ELR (cell line): ENCODE results near the gene COL4A1.

Experiments
- DNase-seq: peaks from one replicate; pipeline ENCODE4 v3.0.0-alpha.2; 2015; ENCODE audit warnings: low read depth

Gene COL4A1

DNA sequence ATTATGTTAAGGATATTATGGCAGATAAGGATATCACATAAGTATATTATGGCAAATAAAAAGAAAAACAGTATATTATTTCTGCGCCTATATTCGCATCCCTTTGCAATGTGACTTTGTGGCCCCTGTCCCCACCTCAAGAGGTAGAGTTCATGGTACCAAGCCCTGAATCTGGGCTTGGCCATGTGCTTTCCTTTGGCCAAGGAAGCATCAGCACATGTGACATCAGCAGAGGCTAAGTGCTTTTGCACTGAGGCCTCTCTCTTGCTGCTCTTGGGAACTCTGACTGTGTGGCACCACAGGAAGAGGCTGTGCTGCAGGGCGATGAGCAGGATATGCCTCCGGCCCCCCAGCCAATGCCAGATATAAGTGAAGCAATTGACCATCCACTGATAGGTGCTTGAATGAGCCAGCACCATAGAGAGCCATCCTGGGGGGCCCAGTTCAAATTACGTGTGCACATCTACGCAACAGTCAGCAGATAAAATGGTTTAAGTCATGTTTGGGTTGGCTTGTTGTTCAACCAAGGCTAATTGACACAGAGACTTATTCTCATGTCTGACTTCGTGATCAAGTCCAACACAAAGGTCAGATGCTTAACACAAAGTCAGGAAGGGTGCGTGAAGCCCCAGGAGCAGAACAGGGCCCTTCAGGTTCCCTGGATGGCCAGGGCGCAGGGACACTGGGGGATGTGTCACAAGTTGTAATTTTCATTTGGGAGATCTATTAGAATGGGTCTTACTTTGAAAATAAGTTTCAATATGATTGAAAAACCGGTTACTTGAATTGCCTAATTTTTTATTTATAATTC, 173.3 kb downstream of the COL4A1 start:
- no peak for DNase-seq

DNA sequence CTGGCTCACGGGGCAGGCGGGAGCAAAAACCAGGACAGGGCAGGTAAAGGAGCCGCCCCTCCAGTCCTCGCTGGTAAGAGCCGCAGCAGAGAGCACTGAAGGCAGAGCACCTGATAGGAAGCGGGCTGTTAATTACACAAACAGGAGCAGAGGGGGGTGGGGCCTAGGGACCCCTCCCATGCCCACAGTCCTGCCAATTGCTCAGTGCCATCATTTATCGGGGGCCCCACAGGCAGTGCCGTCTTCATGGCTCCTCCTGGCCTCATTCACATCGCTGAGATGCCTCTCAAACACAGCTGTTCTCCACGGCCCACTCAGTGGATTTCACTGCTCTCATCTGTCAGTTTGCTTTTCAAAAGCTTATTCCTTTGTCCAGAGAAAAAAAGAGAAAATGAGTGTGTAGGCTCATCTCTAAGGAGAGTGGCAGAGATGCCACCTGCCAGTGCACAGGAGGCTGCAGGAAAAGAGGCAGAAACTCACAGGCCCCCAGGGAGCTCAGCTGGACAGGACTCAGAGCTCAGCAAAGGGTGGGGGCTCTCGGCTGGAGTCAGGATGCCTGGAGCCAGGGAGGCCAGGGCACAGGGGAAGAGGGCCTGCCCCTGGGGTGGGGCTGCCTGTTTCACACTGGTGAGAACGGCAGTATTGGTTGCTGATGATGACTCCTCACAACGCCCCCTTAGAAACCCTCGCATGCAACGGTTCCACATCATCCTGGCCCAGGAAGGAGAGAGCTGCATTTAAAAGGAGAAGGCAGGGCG, 174.6 kb downstream of the COL4A1 start:
- peak; percentile 56 for DNase-seq

DNA sequence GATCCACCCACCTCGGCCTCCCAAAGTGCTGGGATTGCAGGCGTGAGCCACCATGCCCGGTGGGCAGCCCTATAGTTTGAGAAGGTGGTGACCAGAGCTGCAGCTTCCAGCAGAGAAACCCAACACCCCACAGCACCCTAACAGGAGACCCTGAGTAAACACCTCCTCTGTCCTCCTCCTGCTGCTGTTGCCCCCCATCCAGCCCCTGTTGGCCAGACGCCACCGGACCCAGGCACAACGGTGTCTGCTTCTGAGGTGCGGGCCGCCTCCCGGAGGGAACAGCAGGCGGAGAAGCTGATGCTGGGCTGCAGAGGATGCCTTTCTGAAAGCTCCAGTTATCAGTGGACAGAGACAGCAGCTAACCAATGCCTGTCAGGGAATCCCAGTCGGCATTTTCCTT, 175.5 kb downstream of the COL4A1 start:
- no peak for DNase-seq

DNA sequence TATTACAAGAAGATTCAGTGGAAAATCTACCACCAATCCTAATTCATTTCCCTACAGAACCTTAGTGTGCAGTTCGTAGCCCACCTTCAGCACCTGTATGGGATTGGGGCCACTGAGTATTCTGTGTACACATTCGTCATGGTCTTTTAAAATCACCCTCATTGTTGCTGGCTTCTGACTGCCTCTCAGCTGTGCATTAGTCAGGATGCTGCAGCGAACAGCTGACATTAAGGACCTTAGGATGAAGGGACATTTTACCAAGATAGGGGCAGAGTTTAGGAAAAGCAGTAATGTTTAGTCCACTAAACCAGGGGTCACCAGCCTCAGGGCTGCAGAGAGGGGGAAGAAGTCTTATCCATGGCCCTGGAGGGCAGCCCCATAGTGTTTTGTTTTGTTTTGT, 176.5 kb downstream of the COL4A1 start:
- no peak for DNase-seq

DNA sequence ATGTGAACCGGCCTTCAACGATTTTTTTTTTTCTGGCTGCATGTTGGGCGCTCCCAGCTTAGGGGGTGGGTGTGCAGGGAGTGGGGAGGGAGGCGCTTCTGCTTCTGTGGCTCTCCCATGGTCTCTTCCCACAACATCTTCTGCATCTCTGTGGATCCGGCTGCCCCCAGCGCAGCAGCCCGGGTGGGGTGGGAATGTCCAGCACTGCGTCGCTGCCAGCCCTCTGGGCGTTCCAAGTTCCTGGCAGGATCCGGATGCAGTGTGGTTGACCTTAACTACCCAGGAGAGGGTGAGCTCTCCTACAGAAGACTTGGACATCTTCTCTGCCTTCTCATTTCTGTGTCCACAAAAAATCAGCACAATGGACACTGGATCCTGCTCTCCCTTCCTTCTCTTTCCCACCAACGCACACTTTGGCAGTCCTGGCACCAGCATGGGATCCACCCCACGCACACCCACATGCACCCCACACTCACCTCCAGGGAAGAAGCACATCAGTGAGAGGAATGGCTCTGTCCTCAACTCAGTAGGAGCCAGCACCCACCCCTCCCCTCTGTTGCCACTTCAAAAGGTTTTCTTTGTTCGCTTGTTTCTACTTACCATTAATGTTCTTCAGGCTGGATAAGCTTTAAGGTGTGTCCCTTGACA, 177.3 kb downstream of the COL4A1 start:
- no peak for DNase-seq

DNA sequence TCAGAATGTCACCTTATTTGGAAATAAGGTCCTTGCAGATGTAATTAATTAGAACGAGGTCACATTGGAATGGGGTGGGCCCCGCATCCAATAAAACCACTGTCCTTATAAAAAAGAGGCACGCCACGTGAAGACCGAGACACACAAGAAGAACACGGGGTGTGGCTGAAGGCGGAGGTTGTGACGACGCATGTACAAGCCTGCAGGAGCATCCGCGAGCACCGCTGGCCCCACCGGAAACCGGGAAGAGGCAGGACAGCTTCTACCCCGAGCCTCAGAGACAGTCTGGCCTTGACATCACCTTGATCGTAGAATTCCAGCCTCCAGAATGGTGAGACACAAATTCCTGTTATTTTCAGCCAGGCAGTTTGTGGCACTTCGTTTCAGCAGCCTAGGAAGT, 177.9 kb downstream of the COL4A1 start:
- no peak for DNase-seq

DNA sequence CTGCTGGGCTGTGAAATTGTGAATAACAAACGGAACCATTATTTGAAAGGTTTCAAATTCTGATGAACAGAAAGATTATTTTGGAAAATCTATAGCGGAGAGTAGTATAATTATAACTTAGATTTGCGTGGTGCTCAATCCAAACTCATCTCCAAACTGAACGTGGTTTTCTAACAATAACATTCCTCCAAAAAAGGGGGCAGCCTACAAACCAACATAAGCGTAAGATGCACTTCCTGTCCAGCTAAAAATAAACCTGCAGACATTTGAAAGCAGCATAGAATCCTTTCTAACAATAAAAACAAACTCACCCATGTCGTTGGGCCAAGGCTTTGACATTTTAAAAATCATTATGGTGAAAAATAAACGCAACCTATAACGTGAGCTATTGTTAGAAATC, 178.4 kb downstream of the COL4A1 start:
- no peak for DNase-seq

DNA sequence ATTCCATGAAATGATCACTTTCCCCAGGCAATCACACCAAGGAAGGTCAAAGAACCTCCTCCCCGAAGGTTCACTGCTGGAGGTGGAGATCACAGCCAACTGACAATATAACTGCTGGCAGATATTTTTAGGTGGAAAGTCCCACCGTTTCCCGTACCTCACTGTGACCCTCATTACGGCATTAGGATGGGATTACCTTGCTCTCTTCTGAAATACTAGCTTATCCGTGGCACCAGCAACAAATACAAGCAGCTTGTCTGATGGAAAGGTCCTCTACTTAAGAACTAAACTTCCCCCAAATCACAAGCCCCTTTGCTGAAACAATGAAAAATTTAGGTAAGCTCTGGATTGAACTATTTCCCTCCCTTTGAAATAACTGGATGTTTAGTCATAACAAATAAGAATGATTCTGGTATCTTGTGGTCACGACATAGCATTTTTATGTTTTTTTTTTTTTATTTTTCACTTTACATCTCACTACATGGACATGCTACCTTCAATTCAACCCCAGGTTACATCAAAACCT, 178.9 kb downstream of the COL4A1 start:
- peak; percentile 78 for DNase-seq

DNA sequence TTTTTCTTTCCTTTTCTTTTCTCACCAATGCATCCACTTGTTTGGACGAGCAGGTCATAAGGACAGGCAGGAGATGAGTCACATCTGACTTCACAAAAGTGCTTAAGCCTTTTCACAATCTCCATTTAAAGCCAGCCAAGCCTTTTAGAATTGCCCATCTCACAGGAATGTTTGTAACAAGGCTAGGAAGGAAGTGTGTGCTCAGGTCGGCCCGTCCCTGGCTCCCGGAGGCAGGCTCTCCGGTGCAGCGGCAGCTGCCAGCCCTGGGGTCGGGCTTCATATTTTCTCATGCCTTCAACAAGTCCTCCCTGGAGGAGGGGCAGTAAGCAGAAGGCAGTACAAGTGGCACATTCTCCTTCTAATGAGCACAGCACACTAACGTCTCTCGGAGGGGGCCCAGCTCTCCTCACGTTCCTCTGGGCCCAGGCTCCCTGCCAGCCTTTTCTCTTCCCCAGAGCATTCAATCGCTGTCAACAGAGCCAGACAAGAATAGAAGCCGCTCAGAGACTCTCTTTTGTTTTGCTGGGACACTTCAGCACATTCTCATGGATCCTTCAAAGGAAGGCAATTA, 180.5 kb downstream of the COL4A1 start:
- DNase-seq = peak; percentile 98

DNA sequence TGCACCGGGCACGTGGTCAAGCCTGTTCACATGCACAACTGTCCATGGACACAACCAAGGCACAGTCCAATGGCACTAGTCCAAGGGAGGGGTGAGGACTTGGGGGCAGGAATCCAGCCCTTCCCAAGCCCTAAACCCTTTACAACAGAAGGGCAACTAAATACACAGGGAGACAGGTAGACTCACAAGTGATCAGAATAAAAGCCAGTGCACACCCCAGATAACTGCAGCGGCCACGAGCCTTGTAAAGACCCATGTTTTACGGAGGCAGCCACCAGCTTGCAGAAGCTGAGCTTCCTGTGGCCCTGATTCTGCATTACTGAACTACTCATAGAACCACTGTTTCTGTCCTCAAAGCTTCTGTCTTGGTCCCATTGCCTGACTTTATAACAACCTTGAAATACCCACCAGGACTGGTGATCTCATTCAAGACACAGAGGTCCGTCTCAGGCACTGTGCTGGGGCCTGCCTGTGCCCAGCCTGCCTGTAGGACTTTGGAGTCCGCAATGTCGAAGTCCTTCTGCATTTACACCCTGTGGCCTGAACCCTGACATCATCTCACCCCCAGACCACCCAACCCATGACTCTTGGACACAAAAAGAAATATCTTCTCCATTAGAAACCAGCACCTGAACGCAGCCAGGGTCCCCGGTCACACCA, 181.2 kb downstream of the COL4A1 start:
- DNase-seq = no peak

DNA sequence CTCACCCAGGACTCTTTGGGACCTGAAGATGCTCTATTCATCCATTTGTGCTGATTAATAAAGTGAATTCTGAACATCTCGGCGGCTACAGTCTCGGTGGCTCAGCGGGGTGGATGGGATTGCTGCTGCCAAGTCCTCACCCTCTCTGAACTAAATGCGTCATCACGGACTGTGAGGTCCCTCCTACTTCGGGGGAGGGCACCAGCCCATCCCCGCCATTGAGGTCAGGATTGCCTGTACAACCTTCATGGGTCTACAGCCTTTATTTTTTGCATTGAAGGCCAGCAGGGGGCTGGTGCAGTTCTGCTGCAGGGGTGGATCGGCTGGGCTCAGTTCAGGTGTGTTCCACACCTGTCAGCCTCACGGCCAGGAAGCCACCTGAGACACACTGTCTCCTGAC, 181.8 kb downstream of the COL4A1 start:
- DNase-seq = no peak

DNA sequence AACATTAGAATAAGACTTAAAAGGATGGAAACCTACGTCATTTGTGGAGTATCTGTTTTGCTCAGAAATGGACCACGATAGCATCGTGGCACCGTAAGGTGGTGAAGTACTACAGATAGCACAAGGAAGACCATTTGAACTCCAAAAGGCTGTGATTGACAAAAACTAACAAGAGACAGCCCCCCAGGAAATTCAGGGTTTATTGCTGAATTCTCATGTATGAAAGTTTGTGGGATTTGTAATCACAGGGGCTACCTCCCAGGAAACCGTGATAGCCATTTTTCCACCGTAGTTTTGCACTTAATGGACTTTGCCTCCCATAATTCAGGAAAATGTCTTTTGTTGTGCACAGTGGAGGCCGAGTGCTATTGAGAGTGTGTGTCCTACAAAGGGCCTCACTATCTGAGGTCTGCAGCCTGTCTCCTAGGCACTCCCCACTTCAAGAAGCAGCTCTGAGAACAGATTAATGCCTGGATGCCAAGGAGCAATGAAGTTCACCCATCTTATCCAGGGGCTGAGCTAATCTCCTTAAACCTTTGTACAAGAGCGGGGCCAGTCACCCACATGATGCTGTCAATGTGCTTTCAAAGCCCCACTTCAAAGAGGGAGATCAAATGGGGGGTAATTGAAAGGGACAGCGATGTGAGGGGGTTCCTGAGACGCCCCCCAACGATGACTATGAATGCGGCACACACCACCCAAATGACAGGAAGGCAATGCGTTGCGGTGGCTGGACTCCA, 182.6 kb downstream of the COL4A1 start:
- DNase-seq = no peak

DNA sequence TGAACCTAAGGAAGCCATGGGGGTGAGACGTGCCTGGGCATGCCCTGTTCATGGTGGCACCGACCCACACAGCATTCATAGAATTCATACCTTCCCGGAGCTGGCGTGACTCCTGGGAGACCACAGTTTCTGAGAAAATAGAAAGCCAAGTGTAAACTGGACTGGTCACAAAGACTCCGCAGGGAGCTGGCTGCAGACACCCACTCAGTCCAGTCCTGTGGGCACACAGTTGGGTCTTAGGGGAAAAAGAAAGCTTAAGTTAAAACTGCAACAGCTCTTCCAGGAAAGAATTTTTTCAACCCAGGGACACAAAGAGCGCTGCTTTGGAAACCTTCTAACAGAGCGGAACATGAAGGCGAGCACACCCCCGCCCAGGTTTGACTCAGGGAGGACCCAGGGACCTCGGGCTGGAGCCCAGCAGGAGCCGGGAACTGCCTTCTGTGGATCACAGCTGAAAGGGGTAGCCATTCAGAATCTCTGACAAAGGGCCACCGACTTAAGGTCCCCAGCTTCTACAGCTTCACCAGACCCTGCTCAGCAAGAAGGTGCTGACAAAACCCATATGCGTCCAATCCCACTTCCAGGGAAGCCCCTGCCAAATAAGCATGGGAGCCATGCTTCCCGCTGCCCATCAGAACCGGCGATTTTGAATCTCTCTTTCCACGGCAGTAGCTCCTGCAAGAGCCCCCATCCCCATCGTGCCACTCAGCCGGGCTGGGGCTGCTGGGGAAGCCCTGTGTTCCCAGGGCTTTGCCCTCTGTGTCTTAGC, 183.7 kb downstream of the COL4A1 start:
- DNase-seq = no peak

DNA sequence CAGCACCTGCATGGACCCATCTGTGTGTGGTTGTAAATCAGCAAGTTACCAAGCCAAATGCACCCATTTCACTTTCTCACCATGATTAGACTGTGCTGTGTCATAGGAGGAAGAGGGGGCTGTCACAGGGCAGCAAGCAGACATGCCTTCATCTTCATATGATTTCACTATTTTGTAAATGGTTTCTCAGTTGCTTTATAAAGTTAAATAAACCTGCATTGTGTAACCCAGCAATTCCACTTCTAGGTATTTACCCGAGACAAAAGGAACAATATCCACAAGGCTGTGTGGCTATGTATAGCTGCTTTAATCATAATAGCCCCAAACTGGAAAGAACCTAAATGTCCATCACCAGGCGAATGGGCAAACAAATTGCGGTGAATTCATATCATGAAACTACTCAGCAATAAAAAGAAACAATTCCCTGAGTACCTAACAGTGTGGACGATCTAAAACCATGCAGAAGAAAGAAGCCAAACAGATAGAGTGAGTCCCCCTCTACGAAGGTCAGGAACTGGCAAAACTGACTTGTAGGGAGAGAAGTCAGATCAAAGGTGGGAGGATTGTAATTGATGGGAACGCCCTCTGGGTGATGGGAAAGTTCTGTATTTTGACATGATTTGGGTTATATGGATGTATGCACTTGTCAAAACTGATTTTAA, 185.4 kb downstream of the COL4A1 start:
- DNase-seq = no peak

DNA sequence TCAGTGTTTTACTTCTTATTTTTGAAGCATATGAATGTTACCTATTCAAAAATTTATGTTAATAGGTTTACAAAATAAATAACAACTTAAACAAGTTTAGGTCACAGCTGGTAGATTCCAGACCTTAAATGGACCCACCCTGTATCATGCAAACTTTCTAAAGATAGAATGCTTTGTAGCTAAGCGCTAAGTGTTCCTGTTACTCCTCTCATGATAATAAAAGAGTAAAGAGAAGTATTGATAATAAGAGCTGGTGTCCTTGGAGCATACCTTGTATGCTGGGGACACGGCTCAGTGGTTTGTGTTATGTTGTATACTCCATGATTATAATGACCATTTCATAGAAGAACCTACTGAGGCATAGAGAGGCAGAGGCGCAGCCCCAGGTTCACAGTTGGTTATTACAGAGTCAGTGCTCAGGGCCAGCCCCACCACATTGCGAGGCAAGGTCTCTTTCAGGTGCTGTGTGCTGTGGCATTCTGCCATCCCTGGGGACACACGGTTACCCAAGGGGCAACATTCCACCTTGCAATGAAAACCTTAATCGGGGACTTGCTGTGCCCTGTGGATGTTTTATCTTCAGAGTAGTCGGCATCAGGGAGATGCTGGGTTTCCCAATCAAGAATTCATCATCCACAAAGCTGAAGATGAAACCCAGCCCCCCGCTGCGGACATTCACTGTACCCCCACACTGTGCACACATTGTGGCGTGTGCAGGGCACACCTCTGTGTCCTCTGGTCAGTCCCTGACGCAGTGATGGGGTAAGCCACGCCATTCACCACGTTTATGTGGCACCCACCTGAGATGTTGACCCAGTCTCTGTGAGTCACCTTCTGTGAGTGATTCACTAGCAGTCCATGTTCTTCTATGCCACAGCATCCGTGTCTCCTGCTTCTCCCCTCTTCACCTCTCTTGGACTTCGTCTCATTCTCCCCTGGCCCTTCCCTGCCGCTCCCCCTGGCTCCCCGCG, 186.7 kb downstream of the COL4A1 start:
- peak; percentile 72 for DNase-seq

DNA sequence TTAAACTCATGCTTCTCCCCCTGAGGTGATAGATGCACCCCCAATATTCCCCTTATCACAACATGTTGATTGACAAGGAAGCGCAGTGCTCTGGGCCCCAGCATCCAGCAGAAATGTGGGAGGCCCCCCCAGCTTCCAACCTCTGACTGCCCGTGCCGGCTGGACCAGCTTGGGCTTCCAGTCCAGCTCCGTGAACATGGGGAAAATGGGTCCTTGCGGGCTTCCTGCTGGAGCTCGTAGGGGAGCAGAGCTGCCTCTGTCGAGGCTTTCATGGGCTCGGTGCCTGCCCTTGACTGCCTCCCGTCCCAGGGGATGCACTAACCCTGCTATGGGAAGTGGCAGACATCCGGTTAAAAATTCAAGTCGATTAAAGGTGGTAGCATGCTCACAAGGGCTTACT, 188.9 kb downstream of the COL4A1 start:
- no peak for DNase-seq

DNA sequence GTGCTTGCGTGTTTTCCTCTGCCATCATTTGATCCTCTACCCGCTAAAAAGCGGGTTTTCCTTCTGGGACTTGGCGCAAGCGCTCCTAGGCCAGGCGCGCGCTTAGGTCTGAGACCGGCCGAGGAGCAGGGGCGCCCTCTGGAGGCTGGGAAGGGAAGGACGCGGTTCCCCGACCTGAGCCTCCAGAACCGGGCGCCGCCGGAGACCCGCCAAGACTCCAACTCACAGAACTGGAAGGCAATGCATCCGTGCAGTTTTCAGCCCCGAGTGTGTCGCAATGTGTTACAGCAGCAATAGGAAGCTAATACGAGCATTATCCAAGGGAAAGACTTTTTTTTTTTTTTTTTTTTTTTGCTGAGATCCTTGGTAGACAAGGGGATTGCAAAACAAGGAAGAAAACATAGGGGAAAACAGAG, 190.9 kb downstream of the COL4A1 start:
- DNase-seq = peak; percentile 73

DNA sequence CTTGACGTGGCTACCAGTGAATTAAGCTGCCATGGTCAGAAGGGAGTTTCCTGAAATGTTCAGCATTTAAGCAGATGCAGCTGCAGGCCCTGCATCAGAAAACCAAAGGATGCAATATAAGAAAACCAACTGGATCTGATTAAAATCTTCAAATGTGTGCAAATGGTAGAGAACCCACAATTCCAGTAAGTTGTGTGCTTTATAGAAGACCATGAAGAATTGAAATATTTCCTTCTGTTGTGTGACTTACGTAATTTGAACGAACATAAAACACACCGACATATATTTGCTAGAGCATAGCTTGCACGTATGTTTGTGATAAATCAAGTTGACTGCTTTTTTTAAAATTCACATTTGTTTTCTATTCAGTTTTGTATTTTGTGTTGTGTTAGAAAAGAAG, 191.4 kb downstream of the COL4A1 start:
- no peak for DNase-seq

DNA sequence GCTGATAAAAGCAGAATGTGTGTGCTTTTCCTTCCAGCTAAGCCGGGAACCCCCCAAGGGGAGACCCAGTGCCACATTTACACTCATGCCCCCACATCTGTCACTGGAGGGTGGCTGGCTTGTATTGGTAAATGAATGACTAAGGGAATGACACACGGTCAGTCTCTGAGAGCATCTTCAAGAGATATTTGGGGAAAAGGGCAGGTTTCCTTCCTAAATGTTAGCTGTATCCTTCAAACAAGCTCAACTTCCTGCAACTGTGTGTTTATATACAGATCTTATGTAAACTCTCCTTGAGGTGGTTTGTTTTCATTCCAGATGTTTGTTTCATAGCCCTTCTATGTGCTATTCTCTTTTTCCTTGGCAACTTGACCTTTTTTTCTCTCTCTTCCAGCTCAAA, 192.6 kb downstream of the COL4A1 start:
- peak; percentile 53 for DNase-seq
